ENCODE measurements around the gene ITGA1. TPM values are rescaled to one million over a fixed set of nuclear protein-coding genes. Genes with fewer than 3 reads are reported as not detected.

Gene ITGA1
- total and polyA plus RNA-seq, 2 of the 13 experiments (the other 11 are each of a cell fraction or from before 2014, with no cell fraction given): 23.1 to 28.6 TPM

DNA sequence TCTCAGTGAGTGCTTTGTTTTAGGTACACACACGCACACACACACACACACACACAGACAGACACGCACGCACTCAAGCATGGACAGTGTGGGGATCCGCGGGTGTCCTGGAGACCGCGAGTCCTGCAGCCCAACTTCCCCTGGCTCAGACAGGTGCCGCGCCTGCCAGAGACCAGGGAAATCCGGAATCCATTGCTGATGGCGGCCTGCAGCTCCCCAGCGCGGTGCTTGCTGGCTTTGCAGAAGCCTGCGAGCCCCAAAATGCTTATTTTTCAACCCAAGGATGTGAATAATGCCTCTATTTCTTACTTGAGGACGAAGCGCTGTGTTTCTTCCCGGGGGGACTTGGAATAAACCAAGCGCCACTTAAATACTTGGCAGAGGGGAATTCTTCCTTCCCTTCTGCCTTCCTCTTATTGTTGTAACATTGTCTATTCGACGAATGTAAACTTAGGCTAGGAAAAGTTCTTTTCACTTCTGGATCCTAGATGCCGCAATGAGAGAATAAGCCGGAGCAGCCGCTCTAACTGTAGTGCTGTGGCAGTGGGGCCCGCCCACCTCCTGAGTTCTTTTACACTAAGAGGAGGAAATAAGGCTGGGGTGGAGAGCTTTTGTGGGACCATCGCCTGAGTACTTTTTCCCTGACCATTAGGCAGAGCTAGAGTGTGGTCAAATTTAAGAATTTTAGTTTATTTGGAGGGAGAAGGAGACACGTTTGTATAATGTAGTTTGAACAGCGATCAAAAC lies 202.2 kb downstream of the ITGA1 start (continued):
- TF ChIP-seq, protein P1, sequence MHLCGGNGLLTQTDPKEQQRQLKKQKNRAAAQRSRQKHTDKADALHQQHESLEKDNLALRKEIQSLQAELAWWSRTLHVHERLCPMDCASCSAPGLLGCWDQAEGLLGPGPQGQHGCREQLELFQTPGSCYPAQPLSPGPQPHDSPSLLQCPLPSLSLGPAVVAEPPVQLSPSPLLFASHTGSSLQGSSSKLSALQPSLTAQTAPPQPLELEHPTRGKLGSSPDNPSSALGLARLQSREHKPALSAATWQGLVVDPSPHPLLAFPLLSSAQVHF (CRISPR knock-in tag; IDR thresholded peaks at IDR 0.05): 0 out of 2 replicates have a peak, but pooled peaks have one; percentile 28
- no peak for TF ChIP-seq ATF1 (CRISPR knock-in tag; IDR thresholded peaks at IDR 0.05)
- TF ChIP-seq ZNF101 (CRISPR knock-in tag; IDR thresholded peaks at IDR 0.05; ENCODE audit: borderline replicate concordance, low read depth): no peak
- TF ChIP-seq, protein P2, sequence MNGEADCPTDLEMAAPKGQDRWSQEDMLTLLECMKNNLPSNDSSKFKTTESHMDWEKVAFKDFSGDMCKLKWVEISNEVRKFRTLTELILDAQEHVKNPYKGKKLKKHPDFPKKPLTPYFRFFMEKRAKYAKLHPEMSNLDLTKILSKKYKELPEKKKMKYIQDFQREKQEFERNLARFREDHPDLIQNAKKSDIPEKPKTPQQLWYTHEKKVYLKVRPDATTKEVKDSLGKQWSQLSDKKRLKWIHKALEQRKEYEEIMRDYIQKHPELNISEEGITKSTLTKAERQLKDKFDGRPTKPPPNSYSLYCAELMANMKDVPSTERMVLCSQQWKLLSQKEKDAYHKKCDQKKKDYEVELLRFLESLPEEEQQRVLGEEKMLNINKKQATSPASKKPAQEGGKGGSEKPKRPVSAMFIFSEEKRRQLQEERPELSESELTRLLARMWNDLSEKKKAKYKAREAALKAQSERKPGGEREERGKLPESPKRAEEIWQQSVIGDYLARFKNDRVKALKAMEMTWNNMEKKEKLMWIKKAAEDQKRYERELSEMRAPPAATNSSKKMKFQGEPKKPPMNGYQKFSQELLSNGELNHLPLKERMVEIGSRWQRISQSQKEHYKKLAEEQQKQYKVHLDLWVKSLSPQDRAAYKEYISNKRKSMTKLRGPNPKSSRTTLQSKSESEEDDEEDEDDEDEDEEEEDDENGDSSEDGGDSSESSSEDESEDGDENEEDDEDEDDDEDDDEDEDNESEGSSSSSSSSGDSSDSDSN (CRISPR knock-in tag; IDR thresholded peaks at IDR 0.05): peak; percentile 0; the same call in 1 of the 2 replicates
- TF ChIP-seq, protein P3, sequence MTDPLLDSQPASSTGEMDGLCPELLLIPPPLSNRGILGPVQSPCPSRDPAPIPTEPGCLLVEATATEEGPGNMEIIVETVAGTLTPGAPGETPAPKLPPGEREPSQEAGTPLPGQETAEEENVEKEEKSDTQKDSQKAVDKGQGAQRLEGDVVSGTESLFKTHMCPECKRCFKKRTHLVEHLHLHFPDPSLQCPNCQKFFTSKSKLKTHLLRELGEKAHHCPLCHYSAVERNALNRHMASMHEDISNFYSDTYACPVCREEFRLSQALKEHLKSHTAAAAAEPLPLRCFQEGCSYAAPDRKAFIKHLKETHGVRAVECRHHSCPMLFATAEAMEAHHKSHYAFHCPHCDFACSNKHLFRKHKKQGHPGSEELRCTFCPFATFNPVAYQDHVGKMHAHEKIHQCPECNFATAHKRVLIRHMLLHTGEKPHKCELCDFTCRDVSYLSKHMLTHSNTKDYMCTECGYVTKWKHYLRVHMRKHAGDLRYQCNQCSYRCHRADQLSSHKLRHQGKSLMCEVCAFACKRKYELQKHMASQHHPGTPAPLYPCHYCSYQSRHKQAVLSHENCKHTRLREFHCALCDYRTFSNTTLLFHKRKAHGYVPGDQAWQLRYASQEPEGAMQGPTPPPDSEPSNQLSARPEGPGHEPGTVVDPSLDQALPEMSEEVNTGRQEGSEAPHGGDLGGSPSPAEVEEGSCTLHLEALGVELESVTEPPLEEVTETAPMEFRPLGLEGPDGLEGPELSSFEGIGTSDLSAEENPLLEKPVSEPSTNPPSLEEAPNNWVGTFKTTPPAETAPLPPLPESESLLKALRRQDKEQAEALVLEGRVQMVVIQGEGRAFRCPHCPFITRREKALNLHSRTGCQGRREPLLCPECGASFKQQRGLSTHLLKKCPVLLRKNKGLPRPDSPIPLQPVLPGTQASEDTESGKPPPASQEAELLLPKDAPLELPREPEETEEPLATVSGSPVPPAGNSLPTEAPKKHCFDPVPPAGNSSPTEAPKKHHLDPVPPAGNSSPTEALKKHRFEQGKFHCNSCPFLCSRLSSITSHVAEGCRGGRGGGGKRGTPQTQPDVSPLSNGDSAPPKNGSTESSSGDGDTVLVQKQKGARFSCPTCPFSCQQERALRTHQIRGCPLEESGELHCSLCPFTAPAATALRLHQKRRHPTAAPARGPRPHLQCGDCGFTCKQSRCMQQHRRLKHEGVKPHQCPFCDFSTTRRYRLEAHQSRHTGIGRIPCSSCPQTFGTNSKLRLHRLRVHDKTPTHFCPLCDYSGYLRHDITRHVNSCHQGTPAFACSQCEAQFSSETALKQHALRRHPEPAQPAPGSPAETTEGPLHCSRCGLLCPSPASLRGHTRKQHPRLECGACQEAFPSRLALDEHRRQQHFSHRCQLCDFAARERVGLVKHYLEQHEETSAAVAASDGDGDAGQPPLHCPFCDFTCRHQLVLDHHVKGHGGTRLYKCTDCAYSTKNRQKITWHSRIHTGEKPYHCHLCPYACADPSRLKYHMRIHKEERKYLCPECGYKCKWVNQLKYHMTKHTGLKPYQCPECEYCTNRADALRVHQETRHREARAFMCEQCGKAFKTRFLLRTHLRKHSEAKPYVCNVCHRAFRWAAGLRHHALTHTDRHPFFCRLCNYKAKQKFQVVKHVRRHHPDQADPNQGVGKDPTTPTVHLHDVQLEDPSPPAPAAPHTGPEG (CRISPR knock-in tag; IDR thresholded peaks at IDR 0.05): 0 out of 2 replicates have a peak, but pooled peaks have one; percentile 39
- 0 out of 2 replicates have a peak, but pooled peaks have one; percentile 10 for TF ChIP-seq ZNF775 (CRISPR knock-in tag; IDR thresholded peaks at IDR 0.05; ENCODE audit: borderline replicate concordance)
- peak; percentile 9; the same call in 1 of the 2 replicates for TF ChIP-seq NR2C2 (CRISPR knock-in tag; IDR thresholded peaks at IDR 0.05; ENCODE audit: borderline replicate concordance)
- TF ChIP-seq, protein P4, sequence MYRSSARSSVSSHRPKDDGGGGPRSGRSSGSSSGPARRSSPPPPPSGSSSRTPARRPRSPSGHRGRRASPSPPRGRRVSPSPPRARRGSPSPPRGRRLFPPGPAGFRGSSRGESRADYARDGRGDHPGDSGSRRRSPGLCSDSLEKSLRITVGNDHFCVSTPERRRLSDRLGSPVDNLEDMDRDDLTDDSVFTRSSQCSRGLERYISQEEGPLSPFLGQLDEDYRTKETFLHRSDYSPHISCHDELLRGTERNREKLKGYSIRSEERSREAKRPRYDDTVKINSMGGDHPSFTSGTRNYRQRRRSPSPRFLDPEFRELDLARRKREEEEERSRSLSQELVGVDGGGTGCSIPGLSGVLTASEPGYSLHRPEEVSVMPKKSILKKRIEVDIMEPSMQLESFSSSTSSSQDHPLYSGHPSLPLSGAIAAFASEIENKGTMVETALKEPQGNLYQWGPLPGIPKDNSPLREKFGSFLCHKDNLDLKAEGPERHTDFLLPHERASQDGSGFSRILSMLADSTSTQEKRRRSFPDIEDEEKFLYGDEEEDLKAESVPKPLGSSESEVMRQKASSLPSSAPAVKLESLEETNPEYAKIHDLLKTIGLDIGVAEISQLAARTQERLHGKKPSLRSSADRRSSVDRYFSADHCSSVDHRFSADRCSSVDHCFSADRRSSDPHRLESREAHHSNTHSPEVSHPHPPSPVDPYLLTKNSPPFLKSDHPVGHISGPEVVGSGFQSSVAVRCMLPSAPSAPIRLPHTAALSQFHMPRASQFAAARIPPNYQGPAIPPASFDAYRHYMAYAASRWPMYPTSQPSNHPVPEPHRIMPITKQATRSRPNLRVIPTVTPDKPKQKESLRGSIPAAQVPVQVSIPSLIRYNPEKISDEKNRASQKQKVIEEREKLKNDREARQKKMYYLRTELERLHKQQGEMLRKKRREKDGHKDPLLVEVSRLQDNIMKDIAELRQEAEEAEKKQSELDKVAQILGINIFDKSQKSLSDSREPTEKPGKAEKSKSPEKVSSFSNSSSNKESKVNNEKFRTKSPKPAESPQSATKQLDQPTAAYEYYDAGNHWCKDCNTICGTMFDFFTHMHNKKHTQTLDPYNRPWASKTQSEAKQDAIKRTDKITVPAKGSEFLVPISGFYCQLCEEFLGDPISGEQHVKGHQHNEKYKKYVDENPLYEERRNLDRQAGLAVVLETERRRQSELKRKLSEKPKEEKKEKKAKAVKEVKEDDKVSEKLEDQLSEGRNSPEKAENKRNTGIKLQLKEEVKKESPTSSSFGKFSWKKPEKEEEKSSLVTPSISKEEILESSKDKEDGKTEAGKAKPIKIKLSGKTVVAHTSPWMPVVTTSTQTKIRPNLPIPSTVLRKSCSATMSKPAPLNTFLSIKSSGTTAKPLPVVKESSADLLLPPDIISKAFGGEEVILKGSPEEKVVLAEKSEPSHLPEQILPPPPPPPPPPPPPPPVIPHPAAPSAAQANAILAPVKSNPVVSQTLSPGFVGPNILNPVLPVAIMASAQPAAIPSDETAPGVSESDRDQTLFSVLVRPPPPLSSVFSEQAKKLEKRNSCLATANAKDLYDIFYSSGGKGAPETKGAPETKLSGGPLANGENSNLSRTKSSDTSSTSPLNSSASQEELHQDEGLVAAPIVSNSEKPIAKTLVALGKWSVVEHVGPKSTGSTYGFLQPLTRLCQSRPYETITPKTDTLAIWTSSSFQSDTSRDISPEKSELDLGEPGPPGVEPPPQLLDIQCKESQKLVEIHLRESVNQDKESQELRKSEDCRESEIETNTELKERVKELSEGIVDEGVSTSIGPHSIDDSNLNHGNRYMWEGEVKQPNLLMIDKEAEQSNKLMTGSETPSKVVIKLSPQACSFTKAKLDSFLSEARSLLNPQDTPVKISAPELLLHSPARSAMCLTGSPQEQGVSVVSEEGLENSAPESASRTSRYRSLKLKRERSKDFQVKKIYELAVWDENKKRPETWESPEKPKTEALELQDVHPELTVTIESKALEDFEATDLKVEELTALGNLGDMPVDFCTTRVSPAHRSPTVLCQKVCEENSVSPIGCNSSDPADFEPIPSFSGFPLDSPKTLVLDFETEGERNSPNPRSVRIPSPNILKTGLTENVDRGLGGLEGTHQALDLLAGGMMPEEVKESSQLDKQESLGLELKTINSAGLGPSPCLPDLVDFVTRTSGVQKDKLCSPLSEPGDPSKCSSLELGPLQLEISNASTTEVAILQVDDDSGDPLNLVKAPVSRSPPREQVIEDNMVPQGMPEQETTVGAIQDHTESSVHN (CRISPR knock-in tag; IDR thresholded peaks at IDR 0.05): no peak
- no peak for TF ChIP-seq ZNF652 (CRISPR knock-in tag; IDR thresholded peaks at IDR 0.05; ENCODE audit: borderline replicate concordance, low read depth)
- TF ChIP-seq HHEX (CRISPR knock-in tag; IDR thresholded peaks at IDR 0.05): no peak

Measured in HepG2 (cell line).